ENCODE data around the gene TMEM86B.

GRCh38 chr19:55226788-55227187, 1.8 kb downstream of the TMEM86B start:
- TF ChIP-seq CTCF (optimal IDR thresholded peaks at IDR 0.05 in 1 of 3, IDR thresholded peaks at IDR 0.05 in 1 of 3, conservative IDR thresholded peaks at IDR 0.05 in 1 of 3; ENCODE audit: extremely low read depth in 1 of 3, insufficient read depth in 2 of 3, low read length in 3 of 3) (no peak), EZH2 (IDR thresholded peaks at IDR 0.05; ENCODE audit: low read length) (no peak)
